NCI-H1436 (cell line): Measurements from ENCODE around the gene LHX4.

Source experiments
- DNase-seq: peaks from one replicate; lab custom pipeline; 2025; lab: John Stamatoyannopoulos, UW

LHX4 gene

GRCh38 chr1:180227861-180228647 is 2.0 kb upstream of the LHX4 start:
- no peak for DNase-seq

DNA sequence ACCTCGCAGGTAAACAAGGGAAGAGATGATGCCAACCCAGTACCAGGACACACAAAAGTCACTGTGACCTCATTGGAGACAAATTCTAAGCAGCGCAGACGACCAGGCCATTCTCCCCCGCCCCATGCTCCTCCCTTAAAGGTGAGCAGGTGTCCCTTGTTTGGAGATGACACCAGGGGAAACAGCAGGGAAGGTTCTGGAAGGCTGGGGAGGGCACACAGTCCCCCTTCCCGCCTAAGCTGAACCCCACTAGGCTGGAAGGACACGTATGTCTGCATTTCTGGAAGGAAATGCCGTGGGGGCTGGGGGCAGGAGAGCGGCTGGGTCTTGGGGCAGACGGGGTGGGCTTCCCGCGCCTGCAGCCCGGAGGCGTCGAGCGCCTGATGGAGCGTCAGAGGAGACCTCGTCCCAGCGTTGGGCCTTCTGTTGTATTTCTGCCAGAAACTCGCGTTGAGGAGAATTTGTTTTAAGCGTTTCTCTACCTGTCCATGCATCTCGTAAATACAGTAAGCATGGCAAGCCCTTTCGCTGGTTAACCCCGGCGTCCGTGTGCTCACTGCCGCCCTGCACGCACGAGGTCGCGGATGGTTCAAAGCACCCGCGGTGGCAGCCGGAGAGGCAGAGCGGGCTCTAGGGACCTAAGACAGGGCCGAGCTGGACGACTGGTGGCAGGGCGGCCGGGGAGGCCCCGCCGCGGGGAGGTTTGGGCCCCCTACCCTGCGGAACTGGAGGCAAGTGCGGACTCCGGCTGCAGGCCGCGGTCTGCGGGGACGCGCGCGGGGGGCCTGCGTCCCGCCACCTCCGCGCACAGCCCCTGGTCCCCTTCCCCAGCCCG is 1.2 kb upstream of the LHX4 start:
- no peak for DNase-seq

GRCh38 chr1:180230416-180230790 is 339 bp downstream of the LHX4 start:
- no peak for DNase-seq

GRCh38 chr1:180230791-180231505 is 884 bp downstream of the LHX4 start:
- DNase-seq = no peak

- no peak for DNase-seq
Observed at GRCh38 chr1:180231506-180231921, 1.4 kb downstream of the LHX4 start.

- no peak for DNase-seq
Observed at GRCh38 chr1:180231936-180232335, 1.9 kb downstream of the LHX4 start.

DNA sequence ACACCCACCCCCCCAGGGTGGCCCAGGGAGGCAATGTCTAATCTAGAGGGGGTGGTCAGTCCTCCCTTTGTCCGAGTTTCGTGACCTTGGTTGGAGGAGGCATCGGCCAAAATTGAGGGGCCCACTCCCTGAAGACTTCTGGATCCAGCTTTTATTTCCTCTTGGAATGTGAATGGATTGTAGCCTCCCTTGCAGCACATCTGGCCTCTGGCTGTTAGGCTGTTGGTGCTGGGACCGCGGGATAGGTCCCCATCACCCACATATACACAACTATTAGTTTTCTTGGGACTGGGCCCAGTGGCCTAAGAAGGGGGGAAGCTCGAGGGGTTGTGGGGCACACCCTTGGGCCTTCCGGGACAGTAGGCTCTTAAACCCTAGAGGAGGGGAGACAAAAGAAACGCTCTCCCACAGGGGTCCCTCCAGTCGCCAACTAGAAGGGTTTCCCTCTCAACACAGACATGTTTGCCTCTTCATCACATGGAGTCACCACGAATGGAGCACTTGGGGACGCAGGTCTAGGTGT is 2.5 kb downstream of the LHX4 start:
- DNase-seq = no peak

DNA sequence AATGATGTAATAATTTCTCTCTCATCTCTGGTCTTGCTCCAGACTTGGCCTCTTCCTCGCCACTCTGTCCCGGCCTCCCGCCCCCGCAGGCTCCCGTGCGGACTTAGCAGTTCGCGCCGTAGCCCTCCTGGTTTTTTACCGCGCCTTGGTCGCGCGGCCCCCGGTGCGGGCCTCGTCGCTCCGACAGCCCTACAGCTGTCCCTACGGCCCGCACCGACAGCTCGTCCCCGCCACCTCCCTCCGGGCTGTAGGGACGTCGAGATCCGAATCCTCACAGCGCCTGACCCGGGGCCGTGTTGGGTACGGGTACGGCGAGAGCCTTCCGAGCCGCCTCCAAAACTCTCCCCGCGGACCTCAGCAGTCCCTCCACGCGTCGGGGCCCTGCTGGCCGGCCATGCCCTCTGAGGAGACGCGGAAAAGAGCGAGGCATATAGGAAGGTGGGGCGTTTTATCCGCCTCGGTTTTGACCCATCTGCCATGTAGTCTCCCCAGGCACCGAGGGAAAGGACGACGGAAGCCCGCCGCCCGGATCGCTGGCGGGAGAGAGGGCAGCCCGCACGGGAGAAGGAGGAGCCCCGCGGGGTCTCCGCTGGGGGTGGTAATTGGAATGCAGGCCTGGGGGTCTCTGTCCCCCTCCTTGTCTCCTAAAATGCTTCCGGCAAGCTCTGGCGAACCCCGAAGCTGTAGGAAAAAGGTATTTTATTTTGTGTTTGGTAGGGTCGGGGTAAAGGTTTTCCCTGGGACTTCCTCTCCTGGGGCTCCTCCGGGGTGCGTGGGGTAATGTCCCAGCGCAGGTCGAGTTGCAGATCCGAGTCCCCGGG is 3.3 kb downstream of the LHX4 start:
- no peak for DNase-seq

DNA sequence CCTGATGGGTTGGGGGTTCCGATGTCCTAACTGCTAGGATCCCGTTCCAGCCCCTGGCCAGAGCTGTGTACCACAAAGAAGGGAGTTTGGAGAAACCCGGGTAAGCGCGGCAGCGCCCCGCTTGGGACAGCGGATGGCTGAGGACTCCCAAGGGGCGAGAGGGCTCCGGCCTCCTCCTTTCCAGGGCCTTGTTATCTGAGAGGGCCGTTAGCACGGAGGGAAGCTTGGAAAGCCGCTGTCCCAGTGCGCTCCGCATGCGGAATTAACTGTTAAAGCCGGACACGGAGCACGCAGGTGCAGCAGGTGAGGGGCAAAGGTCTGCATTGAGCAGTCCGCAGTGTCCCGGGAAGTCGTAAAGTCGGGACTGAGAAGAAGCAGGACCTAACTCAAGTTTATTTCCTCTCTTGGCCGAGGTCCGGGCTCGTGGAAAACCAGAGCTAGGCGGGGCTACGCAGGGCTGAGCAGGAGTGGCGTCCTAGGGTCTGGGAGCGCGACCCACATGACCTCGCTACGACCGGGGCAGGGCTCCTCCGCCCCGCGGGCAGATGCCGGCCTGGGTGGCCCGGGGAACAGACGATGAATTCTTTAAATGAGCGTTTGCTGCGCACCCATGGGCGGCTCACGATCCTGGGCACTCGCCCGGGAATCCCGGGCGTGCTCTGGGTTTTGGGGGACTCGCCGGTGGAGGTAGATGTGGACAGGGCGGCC is 4.5 kb downstream of the LHX4 start:
- no peak for DNase-seq

GRCh38 chr1:180235077-180235501 is 5.0 kb downstream of the LHX4 start:
- no peak for DNase-seq

DNA sequence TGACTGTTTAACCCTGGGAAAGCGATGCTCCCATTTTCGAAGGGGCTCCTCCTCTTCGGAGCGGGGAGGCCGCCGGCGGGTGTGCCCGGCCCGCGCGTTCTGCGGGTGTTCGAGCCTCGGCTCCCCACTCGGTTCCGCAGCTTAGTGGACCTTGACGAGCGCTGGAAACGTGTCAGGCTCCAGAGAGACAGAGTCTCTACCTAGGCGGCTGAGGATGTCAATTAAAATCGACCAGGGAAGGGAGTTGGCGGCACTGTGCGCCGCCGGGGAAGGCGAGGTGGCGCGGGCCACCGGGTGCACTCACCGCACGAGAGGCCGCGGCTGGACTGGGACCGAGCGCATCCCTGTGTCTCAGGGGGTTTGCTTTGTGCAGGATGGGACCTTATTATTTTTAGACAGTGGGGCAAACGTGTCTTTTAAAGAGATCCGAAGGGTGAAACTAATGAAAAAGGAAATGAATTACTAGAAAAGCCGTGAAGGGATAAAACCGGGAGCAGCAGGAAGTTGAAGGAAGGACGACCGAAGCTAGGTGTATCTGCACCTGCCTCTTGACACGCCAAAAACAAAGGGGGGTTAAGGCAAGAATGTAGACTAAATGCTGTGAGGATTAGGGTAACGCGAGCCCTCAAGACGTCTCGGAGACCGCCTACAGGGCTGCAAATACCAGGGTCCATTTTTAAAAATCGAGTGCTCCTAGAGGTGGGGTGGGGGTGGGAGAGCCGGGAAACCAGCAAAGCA is 5.6 kb downstream of the LHX4 start:
- no peak for DNase-seq

DNA sequence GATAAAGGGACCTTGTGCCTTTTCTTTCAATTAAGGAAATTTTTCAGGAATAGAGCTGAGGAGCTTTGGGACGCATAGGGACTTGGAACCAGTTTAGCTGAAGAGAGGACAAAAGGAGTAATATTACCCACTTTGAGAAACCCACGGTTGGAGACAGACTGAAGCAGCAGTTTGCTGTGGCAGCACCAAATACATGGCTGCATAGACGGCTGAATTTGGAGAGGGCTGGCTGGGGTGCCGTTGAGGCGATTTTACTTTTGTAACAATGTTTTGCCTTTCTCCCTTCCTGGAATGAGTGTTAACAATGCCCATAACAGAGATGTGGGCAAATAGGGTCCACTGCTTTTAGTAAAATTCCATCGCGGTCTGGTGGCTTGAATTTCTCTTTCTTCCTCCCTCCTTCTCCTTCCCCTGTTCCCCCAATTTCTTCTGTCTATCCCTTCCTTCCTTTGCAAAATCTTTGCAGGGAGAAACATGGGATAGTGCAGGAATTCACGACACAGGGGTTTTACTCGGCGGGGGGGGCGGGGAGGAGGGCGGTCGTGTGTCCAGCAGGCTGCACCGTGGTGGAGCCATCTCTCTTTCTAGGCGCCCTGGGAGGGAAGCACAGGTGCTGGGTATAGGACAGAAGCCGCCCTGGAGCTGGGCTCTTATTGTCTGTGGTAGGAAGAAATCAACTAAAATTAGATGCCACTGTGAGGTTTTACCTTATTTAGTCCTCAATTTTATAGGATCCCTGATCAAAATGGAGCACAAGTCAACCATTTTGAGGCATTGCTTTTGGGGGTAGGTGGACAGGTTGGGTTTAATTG is 6.8 kb downstream of the LHX4 start:
- no peak for DNase-seq

GRCh38 chr1:180237869-180238476 is 7.9 kb downstream of the LHX4 start:
- DNase-seq = no peak

- no peak for DNase-seq
Observed at GRCh38 chr1:180238675-180239074, 8.6 kb downstream of the LHX4 start.

- DNase-seq = no peak
Observed at GRCh38 chr1:180239145-180240096, 9.4 kb downstream of the LHX4 start.

GRCh38 chr1:180241716-180242544 is 11.9 kb downstream of the LHX4 start:
- no peak for DNase-seq
